SU-DHL-6 (cell line): Measurements from ENCODE around the gene PLEKHA7.
"Not testable (repeated sequence)": the region's sequence is repeated elsewhere in the genome, so short reads cannot be mapped to it uniquely, and the experiment has no call there.

Experiments used
- EZH2phosphoT487 ChIP-seq: fragments of 200-600 bp; sonication (generic), shearing (Covaris generic); conservative IDR thresholded peaks from 2 replicates; pipeline ENCODE4 v1.6.1; 2018; ENCODE audit warnings: mild to moderate bottlenecking, antibody characterized with exemption, low read length, moderate library complexity, mixed read lengths
- TF ChIP-seq, protein P1 (sequence below): fragments of 200-600 bp; sonication (generic); IDR thresholded peaks from one replicate; pipeline ENCODE4 v1.5.1; 2017; ENCODE audit warnings: antibody characterized with exemption, mild to moderate bottlenecking, low read length, moderate library complexity; ENCODE audit not compliant: insufficient read depth, poor library complexity, severe bottlenecking

- TF ChIP-seq, protein P1, sequence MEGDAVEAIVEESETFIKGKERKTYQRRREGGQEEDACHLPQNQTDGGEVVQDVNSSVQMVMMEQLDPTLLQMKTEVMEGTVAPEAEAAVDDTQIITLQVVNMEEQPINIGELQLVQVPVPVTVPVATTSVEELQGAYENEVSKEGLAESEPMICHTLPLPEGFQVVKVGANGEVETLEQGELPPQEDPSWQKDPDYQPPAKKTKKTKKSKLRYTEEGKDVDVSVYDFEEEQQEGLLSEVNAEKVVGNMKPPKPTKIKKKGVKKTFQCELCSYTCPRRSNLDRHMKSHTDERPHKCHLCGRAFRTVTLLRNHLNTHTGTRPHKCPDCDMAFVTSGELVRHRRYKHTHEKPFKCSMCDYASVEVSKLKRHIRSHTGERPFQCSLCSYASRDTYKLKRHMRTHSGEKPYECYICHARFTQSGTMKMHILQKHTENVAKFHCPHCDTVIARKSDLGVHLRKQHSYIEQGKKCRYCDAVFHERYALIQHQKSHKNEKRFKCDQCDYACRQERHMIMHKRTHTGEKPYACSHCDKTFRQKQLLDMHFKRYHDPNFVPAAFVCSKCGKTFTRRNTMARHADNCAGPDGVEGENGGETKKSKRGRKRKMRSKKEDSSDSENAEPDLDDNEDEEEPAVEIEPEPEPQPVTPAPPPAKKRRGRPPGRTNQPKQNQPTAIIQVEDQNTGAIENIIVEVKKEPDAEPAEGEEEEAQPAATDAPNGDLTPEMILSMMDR, result not testable (repeated sequence)
- TF ChIP-seq EZH2phosphoT487, result not testable (repeated sequence)
Measured at GRCh38 chr11:16887887-16888286, 126.3 kb downstream of the PLEKHA7 start.
